GM18508 (cell line): Measurements from ENCODE around the gene IRX4.

Experiments
- ATAC-seq: cut with Tn5 transposase; IDR thresholded peaks from one replicate; pipeline ENCODE4 v1.9.1; 2021; ENCODE audit warnings: moderate number of reproducible peaks; ENCODE audit not compliant: insufficient read depth, unreplicated experiment

IRX4 gene

DNA sequence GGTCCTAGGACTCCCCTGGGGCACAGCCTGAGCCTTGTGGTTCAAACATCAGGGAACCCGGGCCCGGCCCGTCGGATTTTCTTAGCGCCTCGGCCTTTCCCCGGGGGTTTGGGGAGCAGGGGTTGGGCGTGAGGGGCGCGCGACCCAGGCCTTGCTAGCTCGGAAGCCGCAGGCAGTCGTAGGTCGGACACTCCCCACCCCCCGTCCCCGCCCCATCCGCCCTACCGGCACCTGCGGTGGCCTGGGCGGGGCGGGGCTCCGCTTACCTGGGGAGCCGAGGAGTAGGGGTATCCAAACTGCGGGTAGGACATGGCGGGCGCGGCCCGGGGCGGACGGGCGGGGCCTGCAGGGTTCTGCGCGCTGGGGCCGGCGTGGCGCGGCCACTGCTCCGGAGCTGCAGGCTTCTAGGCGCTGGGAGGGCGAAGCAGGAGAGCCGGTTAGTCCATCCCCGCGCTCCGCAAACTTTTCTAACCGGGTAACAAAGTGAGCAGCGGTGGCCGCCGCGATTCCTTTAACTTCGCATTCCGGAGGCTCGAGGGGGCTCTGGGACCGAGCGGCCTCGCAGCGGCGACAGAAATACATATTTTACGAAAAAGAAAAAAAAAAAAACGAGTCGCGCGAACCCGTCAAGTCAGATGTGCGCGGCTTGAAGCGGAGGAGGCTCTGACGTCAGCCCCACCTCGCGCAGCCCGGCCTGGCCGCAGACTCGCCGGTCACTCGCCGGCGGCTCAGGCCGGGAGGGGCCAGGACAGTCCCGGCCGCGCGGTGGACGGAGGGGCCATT lies at the start of gene IRX4:
TSS of gene IRX4 (minus strand) at position 589 of the 783 bp plus-strand sequence. CDS start at position 311, 278 bp downstream.
- ATAC-seq: no peak

DNA sequence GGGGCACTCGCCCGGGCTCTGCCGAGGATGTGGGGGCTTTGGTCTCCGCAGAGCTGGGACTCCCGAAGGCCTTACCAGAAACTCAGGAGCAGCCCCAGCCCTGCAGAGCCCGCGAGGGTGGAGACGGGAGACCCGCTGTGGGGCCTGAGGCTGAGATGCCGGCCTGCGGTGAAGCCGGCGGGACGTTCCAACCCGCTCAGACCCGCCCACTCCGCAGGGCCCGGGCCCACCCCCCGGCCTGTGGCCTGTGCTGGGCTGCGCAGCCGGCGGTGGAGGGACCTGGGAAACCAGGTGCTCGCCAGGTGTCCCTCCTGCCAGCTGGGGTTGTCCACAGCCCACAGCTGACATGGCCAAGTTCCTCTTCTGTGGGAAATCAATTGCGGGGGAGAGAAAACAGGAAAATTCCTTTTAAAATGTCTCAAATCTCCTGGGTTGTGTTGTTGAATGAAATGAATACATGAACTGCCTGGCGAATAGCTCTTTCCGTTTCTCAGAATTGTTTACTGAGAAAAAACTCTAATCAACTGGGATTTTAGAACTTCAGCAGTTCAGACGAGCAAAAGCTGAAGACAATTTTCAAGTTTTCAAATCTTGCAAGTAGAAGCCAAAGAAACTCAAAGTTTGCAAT lies 49.0 kb upstream of the IRX4 start:
- ATAC-seq: no peak

DNA sequence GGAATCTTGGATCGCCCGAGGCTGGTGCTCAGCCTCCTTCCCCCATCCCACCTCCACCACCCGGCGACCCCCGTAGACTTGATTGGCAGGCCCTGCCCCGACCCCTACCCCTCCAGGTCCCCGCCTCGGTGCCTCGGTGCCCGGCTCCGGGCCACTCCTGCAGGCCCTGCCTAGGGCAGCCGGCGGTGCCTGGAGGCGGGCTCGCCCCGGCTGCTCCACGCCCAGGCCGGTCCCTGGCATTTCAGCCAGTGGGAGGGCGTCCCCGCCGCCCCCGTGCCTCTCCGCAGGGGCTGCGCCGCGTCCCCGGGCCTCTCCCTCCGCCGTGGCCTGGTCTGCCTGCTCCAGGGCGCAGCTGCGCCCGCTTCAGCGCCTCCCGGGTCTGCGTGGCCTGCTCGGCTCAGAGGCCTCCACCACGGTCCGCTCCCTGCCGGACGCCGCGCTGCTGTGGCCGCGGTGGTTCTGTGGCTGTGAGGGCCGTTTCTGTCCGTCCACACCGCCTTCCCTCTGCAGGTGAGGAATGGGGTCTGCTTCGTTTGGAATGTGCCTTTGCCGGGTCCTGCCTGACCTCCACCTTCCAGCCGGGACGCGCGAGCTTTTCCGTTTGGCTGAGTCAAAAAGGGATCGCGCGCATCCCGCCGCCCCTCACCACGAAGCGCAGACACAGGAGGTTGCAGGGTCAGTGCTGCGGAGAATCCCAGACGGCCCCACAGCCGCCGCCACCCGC lies 48.3 kb upstream of the IRX4 start:
- no peak for ATAC-seq

GRCh38 chr5:1930501-1930879 lies 47.8 kb upstream of the IRX4 start:
- ATAC-seq: no peak

DNA sequence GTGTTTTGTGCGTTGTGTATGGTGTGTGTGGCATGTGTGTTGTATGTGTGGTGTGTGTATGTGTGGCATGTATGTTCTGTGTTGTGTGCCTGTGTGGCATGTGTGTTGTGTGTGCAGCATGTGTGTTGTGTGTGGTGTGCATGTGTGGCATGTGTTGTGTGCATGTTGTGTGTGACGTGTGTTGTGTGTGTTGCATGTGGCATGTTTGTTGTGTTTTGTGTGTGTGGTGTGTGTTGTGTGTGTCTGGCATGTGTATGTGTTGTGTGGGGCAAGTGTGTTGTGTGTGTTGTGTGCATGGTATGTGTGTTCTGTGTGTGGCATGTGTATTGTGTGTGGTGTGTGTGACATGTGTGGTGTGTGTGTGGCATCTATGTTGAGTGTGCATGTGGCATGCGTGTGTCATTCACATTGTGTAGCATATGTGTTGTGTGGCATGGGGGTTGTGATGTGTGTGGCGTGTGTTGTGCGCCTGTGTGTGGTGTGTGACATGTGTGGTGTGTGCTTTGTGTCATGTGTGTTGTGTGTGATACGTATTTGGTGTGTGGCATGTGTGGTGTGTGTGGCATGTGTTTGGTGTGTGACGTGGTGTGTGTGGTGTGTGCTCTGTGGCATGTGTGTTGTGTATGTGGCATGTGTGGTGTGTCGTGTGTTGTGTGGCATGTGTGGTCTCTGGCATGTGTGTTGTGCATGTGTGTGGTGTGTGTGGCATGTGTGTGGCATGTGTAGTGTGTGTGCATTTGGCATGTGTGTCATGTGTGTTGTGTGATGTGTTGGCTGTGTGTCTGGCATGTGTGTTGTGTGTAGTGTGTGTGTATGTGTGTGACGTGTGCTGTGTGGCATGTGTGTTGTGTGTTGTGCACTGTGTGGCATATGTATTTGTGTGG lies 46.6 kb upstream of the IRX4 start:
- no peak for ATAC-seq

GRCh38 chr5:1926471-1927341 lies 44.0 kb upstream of the IRX4 start:
- ATAC-seq: no peak

DNA sequence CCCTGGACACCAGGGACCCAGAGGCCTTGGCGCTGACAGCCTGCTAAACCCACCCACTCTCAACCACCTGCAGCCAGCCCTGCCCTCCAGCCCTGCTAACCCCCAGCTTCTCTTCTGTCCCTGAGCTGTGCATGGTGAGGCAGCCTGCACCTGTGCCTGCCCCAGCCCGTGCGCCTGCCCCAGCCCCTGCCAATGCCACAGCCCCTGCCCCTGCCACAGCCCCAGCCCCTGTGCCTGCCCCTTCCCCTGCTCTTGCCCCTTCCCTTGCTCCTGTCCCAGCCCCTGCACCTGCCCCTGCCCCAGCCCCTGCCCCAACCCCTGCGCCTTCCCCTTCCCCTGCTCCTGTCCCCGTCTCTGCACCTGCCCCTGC lies 43.3 kb upstream of the IRX4 start:
- ATAC-seq: no peak

DNA sequence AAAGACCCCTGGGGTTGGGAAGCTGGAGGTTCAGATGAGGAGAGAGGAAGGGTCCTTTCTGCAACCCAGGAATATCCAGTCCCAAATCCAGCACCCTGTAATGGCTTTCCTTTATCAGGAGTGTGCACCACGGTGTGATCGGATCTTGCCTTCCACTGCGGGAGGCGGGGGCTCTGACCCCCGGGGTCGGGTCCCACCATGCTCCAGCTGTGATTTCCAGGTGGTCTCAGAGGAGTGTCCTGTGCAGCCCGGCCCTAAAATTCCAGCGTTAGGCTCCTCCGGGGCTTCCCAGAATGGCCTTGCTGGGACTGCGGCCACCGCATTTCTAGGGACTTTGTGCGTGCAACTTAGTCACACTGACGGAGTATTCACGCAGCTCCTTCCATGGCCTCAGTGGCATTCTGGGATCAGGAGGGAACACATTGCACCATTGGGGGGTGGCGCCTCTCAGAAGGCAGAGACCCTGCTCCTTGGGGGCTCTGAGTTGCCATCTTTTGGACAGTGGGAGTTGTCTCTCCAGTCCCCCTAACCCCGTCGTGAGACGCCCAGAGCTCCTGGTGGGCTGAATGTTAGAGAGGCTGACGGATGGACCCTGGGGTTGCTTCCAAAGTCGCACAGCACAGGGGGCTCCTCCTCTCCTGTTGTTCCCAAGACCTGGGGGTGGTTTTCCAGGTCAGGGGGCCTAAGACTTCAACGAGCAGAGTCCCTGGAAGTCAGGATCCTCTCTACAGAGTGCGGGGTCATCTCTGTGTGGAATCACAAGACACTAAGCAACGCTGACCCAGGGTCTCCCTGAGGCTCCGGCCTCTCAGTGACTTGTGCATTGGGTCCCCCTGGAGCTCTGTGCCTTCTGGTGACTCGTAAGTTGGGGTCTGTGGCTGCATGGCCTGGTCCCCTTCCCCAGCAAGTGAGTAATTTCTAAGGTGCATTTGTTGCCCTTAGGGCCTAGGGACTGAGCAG lies 42.7 kb upstream of the IRX4 start:
- ATAC-seq: no peak

DNA sequence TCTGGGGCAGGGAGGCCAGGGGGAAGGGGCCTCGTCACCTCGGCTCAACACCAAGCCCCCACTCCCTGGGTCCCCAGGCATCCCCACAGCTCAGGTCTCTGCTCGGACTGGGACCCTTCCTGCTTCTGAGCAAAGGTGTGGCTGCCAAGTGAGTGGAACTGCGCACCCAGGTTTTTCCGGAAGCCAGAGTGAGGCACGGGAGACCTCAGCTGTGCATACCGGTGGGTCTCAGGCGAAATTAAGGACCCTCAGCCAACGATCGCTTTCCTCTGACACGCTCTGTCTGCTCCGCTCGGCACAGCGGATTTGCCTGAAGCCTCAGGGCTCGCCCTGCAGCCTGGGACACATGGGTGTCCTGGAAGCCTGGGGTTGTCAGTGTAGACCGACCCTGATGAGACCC lies 41.0 kb upstream of the IRX4 start:
- ATAC-seq: no peak

DNA sequence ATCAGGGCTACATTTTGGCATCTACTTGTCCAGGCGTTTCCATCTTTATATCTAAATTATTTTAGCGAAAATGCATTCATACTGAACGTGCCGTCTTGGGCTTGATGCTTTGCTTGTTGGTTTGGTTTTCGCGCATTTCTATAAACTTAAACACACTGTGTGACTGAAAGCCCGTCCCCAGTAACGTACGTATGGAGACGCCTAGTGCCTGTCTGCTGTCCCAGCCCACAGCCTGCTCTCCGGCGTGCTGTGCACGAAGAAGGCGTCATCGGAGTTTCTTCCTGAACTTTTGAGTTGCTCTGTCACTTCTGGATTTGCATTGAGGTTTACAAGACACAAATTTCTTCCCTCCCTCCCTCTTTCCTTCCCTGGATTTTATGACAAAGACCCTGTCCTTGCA lies 40.6 kb upstream of the IRX4 start:
- ATAC-seq: no peak

DNA sequence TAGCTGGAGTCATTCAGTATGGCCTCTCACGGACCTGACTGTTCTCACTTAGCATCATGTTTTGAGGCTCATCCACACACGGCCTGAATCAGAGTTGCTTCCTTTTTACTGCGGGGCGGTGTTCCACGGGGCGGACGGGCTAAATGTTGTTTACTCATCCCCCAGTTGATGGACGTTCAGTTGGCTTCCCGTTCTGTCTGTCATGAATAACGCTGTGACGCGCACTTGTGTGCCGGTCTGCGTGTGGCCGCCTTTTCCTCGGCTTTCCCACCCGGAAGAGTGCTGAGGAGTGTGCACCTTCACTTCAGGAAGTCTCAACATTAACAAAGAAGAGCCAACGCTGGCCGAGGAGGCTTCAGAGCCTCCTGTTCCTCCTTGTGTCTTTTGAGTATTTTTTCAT lies 39.0 kb upstream of the IRX4 start:
- no peak for ATAC-seq

DNA sequence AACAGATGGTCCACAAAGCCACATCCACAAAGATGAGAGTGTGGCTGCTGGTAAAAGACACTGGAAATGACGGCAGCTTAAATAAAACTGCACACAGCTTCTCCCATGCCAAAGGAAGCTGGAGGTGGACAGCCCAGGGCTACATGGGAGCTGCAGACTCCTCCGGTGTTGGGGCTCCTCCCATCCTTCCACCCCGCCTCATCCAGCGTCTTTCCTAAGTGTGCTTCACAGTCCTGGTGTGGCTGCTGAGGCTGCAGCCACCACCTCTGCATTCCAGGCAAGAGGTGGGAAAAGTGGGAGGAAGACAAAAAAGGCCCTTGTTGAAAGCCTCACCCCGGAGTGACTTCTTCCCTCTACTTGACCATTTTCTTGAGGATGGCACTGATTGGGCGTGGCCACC lies 37.0 kb upstream of the IRX4 start:
- ATAC-seq: no peak

DNA sequence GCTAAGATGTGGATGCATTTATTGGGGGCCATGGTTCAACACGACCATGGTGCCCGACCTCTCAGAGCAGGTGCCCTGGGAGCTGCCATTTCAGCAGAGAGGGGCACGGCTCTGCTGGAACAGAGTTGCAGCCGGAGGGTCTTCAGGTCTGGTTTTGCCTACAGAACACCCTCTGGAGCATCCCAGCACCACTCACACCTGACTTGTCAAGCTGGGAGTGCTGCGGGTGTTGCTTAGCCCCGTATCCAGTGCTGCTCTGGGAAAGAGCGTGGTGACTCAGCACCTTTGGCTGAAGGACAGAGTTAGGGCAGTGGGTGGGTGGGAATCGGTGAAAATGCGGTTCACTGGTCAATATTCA lies 36.5 kb upstream of the IRX4 start:
- no peak for ATAC-seq

- no peak for ATAC-seq
Observed at GRCh38 chr5:1918488-1919208, 35.9 kb upstream of the IRX4 start.

GRCh38 chr5:1917830-1918487 lies 35.2 kb upstream of the IRX4 start:
- no peak for ATAC-seq

GRCh38 chr5:1916041-1917001 lies 33.6 kb upstream of the IRX4 start:
- no peak for ATAC-seq
